A549 treated with Hydrocortisone at 1 μM for 4 hours (cell line): Measurements from ENCODE around the gene NEUROD1. TPM values are rescaled to one million over a fixed set of nuclear protein-coding genes. Genes with fewer than 3 reads are reported as not detected.

Experiments
- total RNA-seq: library from RNA; stranded (reverse); fragments of 200-300 nt; extraction: Qiagen RNA extraction; gene quantifications from 5 replicates; pipeline ENCODE4 v1.2.3, GENCODE V29; 2022

The NEUROD1 gene
- total RNA-seq: not detected in 5 replicates

GRCh38 chr2:181680055-181680936 is at the start of gene NEUROD1:
Gene NEUROD1 (minus strand): TSS chr2:181680517. CDS start chr2:181678860, 1,657 bp downstream.

GRCh38 chr2:181656450-181657291 is 23.6 kb downstream of the NEUROD1 start, which contains the start of gene CERKL:
Gene CERKL (minus strand): TSS chr2:181657105. CDS start chr2:181657006, 99 bp downstream.

Other genes with a start within 250 kb of the NEUROD1 start
- 1.3 to 2.6 TPM (median 2.0 TPM) in 5 replicates for gene ITGA4, start 223.1 kb downstream of the NEUROD1 start, total RNA-seq
- 0.13 to 0.32 TPM (median 0.24 TPM) in 5 replicates for gene CERKL, start 23.4 kb downstream of the NEUROD1 start, total RNA-seq
- 36.2 to 50.2 TPM (median 42.1 TPM) in 5 replicates for gene ITPRID2, start 211.2 kb upstream of the NEUROD1 start, total RNA-seq